ENCODE data around the gene PLXNA4. TPM values are rescaled to one million over a fixed set of nuclear protein-coding genes. Genes with fewer than 3 reads are reported as not detected.

The PLXNA4 gene
- total RNA-seq, 2 experiments from 2014 or later, result 1.2 to 1.4 TPM

DNA sequence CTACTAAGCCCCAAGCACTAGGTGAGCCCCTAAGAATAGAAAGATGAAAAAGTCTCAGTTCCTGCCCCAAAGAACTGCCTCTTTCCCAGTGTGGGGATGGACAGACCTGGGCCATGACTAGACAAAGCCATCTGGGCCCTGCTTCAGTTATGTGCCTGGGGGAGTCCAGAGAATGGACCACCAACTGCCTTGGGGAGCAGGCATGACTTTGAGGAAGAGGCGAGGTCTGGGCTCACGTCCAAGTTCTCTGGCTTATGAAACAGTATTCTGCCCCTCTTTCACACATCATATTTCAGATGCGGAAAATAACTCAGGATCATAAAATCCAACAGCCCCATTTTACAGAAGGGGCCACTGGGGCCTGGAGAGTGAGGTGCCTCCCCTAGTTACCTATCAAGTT, 80.3 kb downstream of the PLXNA4 start:
- POLR2A ChIA-PET, result no interaction called here
- CTCF ChIA-PET, result interaction anchor here (1.0 kb wide), 1 partner anchor 85 kb away, joined by 3 read pairs; no protein-coding TSS in a partner anchor
- Mint-ChIP-seq H3K4me3 (no peak overlapping the region), H3K27ac (no peak overlapping the region), H3K27me3 (peaks cover 7% of the 10 kb centered on the region), H3K9me3 (no peaks in the 10 kb centered on the region), H3K36me3 (ENCODE audit: low read depth) (no peaks in the 10 kb centered on the region), H3K4me1 (no peaks in the 10 kb centered on the region)
- DNase-seq, result no peak

DNA sequence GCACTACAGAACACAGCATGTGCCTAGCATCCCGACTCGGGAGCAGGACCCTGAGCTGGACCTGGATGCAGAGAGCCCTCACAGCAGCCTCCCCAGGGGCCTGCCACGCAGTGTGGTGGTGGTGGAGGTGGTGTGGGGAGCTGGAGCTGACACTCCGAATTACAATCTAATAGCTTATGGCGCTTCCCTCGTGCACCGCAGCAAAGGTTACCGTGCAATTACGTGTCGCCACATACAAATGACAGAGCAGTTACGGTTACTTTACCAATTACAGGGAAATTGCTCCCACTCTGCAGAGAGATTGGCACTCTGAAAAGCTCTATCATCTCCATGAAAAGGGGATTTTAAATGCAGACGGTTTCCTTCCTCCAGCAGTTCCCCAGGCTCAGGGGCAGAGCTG, 81.8 kb downstream of the PLXNA4 start:
- no peaks in the 10 kb centered on the region for H3K4me1 Mint-ChIP-seq
- no peak overlapping the region for H3K27ac Mint-ChIP-seq
- DNase-seq, result no peak
- ChIA-PET POLR2A (no interaction called here), CTCF (no interaction called here)
- H3K36me3 Mint-ChIP-seq (ENCODE audit: low read depth), result no peaks in the 10 kb centered on the region
- H3K9me3 Mint-ChIP-seq, result no peaks in the 10 kb centered on the region
- H3K4me3 Mint-ChIP-seq, result no peak overlapping the region
- H3K27me3 Mint-ChIP-seq, result peaks cover 6% of the 10 kb centered on the region

DNA sequence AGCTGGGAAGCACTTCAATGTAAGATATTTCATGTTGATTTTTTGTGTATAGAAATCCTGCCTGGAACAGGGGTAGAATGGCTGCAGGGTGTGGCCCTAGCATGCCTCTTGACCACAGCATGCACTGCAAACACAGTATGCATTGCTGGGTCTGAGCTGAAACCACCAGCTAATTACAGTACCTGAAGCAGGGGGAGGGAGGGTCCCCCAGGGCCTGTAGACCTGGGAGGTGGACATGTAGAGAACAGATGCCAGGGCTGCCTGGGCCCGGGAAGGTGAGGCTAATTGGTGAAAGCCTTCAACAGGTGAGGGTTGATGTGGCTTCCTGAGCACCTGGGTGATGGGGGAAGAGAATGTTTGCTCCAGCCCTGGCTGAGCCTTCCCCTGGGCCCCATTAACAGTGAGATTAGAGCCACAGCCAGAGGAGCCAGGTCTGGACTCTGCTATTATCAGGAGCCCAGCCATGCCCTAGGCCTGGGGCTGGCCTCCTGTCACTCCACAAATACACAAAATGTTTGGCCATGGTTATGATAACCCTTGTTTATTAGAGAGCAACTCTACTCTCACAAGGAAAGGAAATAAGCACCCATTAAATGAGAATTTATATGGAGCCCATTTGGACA, 83.3 kb downstream of the PLXNA4 start:
- Mint-ChIP-seq H3K4me3 (no peak overlapping the region), H3K9me3 (no peaks in the 10 kb centered on the region), H3K36me3 (ENCODE audit: low read depth) (no peaks in the 10 kb centered on the region), H3K4me1 (no peaks in the 10 kb centered on the region), H3K27me3 (peaks cover 4% of the 10 kb centered on the region), H3K27ac (no peak overlapping the region)
- no peak for DNase-seq
- POLR2A ChIA-PET, result no interaction called here
- CTCF ChIA-PET, result no interaction called here

DNA sequence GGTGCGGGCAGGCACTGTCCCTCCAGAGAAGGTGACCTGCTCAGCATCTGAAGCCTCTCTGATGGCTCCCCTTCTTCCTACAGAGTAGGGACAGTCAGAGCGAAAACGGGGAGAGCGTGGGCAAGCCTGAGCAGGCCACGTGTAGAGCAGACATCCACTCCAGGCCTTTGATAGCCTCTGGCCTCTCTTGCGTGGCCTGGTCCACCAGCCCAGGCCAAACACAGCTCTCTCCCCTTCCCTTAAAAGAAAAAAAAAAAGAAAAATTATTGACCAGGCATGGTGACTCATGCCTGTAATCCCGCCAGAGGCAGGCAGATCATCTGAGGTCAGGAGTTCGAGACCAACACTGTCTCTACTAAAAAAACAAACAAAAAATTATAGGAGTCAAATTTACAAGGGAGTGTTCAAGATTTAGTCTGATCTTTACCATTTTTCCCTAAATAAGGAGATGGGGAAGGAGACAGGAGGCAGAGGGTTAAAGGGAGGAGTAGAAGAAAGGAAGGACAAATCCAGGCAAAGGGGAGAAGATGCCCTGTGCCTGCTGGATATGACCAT, 84.8 kb downstream of the PLXNA4 start:
- POLR2A ChIA-PET, result no interaction called here
- Mint-ChIP-seq H3K9me3 (no peaks in the 10 kb centered on the region), H3K27me3 (peaks cover 4% of the 10 kb centered on the region), H3K4me1 (peaks cover 2% of the 10 kb centered on the region), H3K4me3 (no peak overlapping the region), H3K27ac (no peak overlapping the region), H3K36me3 (ENCODE audit: low read depth) (no peaks in the 10 kb centered on the region)
- CTCF ChIA-PET, result no interaction called here
- DNase-seq, result no peak

DNA sequence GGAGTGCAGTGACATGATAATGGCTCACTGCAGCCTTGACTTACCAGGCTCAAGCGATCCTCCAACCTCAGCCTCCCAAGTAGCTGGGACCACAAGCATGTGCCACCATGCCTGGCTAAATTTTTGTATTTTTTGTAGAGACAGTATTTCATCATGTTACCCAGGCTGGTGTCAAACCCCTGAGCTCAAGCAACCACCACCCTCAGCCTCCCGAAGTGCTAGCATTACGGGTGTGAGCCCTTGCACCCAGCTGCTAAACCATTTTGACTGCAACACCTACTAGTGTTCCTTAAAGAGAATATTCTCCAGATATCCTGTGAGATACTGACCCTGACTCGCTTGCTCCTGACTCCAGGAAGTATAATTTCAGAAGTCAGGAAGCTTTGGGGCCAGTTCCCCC, 85.8 kb downstream of the PLXNA4 start:
- Mint-ChIP-seq H3K4me3 (no peak overlapping the region), H3K27ac (no peak overlapping the region), H3K36me3 (ENCODE audit: low read depth) (no peaks in the 10 kb centered on the region), H3K27me3 (peaks cover 4% of the 10 kb centered on the region), H3K9me3 (no peaks in the 10 kb centered on the region), H3K4me1 (peaks cover 9% of the 10 kb centered on the region)
- POLR2A ChIA-PET, result no interaction called here
- DNase-seq, result no peak
- CTCF ChIA-PET, result interaction anchor here (0.7 kb wide), 1 partner anchor 172 kb away, joined by 5 read pairs; no protein-coding TSS in a partner anchor

DNA sequence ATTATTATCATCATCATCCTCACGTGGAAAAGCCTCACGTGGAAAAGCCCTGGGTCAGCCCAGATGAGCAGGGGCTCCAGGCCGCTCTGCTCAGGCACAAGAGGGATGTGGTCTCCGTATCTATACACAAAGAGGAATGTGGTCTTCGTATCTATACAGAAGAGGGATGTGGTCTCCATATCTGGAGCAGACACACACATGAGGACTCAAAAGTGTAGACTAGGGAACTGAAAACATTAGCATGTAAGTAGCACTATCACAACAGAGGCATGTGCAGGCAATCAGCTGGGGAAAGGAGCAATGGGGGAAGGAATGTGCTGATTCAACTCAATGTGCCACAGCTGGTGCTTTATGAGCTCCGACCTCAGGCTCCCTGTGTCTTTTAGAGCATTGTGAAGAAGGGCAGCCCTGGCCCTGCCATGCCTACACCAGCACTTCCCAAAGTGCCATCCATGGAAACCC, 86.5 kb downstream of the PLXNA4 start:
- POLR2A ChIA-PET, result no interaction called here
- DNase-seq, result no peak
- H3K36me3 Mint-ChIP-seq (ENCODE audit: low read depth), result no peaks in the 10 kb centered on the region
- peaks cover 14% of the 10 kb centered on the region for H3K4me1 Mint-ChIP-seq
- peaks cover 8% of the 10 kb centered on the region for H3K27me3 Mint-ChIP-seq
- CTCF ChIA-PET, result no interaction called here
- no peaks in the 10 kb centered on the region for H3K9me3 Mint-ChIP-seq
- no peak overlapping the region for H3K4me3 Mint-ChIP-seq
- no peak overlapping the region for H3K27ac Mint-ChIP-seq

DNA sequence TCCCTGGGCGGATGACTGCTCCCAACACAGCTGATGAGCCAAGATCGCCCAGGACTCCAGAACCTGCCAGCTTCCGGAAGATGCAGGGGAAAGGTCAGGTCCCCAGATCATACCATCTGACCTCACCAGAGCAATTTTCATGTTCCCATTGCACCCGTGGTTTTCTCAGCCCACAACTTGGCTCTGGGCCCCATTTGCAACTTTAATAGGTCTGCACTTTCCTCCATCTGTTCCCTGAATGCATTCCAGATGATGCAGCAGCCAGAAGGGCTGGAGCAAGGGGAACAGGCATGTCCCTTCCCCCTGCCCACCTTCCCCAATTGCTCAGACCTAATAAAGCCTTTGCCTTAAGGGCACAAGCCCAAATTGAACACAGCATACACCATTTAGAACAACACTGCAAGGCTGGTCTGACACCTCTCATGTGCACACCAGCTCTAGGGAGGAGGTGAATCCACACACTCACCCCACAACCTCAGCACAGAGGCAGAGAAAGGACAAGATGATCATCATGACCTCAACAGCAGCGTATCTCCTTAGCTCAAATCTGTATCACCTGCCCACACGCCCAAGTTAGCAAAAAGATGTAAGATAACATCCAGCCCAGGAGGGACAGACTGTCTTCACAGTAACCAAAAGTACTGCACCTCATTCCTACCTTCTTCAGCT, 87.5 kb downstream of the PLXNA4 start:
- DNase-seq, result no peak
- Mint-ChIP-seq H3K27me3 (peaks cover 9% of the 10 kb centered on the region), H3K36me3 (ENCODE audit: low read depth) (no peaks in the 10 kb centered on the region), H3K9me3 (no peaks in the 10 kb centered on the region), H3K4me3 (no peak overlapping the region), H3K27ac (no peak overlapping the region), H3K4me1 (peaks cover 14% of the 10 kb centered on the region)
- ChIA-PET POLR2A (no interaction called here), CTCF (no interaction called here)

DNA sequence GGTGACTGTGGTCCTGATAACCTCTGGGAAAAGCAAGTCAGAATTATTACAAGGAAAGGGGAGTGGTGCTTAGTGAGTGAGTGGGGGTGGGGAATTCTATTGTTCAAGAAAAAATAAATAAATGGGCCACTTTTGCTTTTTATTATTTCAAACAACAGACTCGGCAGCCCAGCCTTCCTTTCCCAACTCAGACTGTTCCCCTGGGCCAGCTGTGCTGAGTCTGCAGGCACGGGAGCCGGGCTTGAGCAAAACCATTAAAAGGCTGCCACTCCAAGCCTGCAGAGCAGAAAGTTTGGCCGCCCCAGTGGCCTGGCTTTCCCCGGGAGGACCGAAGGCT, 90.0 kb downstream of the PLXNA4 start:
- POLR2A ChIA-PET, result no interaction called here

DNA sequence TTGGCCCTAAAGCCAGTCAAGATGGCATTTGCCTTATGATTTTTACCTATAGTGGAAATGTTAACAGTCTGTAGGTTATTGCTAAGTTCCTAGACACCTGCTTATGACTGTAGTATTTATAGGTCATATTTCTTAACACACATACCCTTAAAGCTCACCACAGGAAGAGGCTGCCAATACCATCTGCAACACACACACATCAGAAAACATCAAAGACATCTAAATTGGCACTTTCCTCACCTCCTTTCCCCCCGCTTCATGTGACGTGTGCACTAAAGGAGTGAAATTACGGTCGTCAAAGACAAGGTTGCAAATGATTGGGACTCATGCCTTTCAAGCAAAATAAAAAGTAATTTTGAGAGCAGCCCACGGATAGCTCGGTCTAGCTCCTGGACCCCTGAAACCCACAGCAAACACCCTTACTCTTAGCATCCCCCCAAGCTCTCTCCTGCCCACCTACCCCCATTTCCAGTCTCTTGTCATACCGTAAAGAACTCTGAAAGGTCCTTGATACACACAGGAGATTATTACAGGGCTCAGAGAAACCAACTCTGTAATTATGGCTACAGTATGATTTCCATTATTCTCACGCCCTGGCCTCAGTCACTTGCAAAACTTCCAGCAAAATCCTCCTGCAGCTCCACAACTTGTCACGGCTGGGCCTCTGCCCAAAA, 90.5 kb downstream of the PLXNA4 start:
- CTCF ChIA-PET, result no interaction called here
- DNase-seq, result peak; percentile 24
- peaks cover 14% of the 10 kb centered on the region for H3K4me1 Mint-ChIP-seq
- peaks cover 14% of the 10 kb centered on the region for H3K27me3 Mint-ChIP-seq
- H3K27ac Mint-ChIP-seq, result no peak overlapping the region
- POLR2A ChIA-PET, result no interaction called here
- no peak overlapping the region for H3K4me3 Mint-ChIP-seq
- no peaks in the 10 kb centered on the region for H3K36me3 Mint-ChIP-seq (ENCODE audit: low read depth)
- H3K9me3 Mint-ChIP-seq, result no peaks in the 10 kb centered on the region

More for the DNA sequence above, 90.0 kb downstream of the PLXNA4 start:
- H3K27me3 Mint-ChIP-seq, result peaks cover 14% of the 10 kb centered on the region
- no peak overlapping the region for H3K4me3 Mint-ChIP-seq
- no peak overlapping the region for H3K27ac Mint-ChIP-seq
- H3K4me1 Mint-ChIP-seq, result peaks cover 14% of the 10 kb centered on the region
- H3K36me3 Mint-ChIP-seq (ENCODE audit: low read depth), result no peaks in the 10 kb centered on the region
- CTCF ChIA-PET, result no interaction called here
- no peaks in the 10 kb centered on the region for H3K9me3 Mint-ChIP-seq
- no peak for DNase-seq

DNA sequence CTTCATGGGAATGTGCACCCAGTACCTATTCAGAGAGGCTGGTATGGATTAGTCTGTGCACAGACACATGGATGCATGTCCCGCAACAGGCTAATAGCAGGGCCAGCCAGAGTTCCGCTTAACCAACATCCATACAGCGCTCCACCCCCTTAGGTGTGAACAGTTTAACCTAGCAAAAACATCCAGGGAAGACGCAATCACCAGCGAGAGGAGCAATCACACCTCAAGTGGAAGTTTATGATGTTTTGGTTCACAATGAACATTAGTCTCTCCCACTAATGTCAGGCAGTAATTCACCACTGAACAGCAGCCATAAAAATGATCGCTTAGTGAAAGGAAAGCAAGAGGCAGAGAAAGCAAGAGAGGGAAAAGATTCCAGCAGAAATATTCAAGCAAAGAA, 91.1 kb downstream of the PLXNA4 start:
- ChIA-PET CTCF (no interaction called here), POLR2A (no interaction called here)
- Mint-ChIP-seq H3K36me3 (ENCODE audit: low read depth) (no peaks in the 10 kb centered on the region), H3K4me1 (peaks cover 14% of the 10 kb centered on the region), H3K4me3 (no peak overlapping the region), H3K27me3 (peaks cover 14% of the 10 kb centered on the region), H3K9me3 (no peaks in the 10 kb centered on the region), H3K27ac (no peak overlapping the region)
- DNase-seq, result no peak

DNA sequence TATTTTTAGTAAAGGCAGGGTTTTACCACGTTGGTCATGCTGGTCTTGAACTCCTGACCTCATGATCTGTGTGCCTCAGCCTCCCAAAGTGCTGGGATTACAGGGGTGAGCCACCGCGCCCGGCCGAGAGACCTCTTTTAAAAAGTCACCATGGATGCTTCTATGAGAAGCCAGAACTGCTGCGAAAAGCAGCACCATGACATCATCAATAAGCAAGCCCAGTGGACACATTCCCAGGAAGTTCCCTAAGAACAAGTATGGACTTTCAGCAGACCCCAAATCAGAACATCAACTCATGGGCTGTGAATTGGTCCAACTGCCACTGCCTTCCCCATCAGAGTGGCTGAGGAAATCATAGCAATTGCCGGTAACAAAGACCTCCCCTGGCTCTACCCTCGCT, 93.4 kb downstream of the PLXNA4 start:
- CTCF ChIA-PET, result no interaction called here
- DNase-seq, result no peak
- H3K36me3 Mint-ChIP-seq (ENCODE audit: low read depth), result no peaks in the 10 kb centered on the region
- H3K4me1 Mint-ChIP-seq, result peaks cover 14% of the 10 kb centered on the region
- H3K9me3 Mint-ChIP-seq, result no peaks in the 10 kb centered on the region
- no peak overlapping the region for H3K27ac Mint-ChIP-seq
- H3K27me3 Mint-ChIP-seq, result peaks cover 14% of the 10 kb centered on the region
- no peak overlapping the region for H3K4me3 Mint-ChIP-seq
- POLR2A ChIA-PET, result no interaction called here

DNA sequence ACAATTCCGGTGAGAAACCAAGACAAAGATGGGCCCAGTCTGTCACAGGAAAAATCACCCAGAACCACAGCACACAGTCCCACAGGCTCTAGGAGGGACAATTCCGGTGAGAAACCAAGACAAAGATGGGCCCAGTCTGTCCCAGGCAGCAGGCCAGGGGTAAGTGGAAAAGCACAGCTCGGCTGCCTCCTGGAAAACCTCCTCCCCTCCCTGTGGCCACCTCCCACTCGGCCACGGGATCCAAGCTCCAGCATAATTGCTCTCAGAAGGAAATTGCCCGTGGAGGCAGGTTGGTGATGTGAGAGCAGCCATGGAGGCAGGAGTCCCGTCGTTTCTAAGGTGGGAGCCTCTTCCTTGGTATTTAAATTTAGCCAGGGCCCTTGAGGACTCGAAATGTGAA, 95.7 kb downstream of the PLXNA4 start:
- ChIA-PET POLR2A (no interaction called here), CTCF (no interaction called here)
- Mint-ChIP-seq H3K9me3 (no peaks in the 10 kb centered on the region), H3K27me3 (peaks cover 23% of the 10 kb centered on the region), H3K36me3 (ENCODE audit: low read depth) (no peaks in the 10 kb centered on the region), H3K4me3 (no peak overlapping the region), H3K4me1 (peaks cover 6% of the 10 kb centered on the region), H3K27ac (no peak overlapping the region)
- no peak for DNase-seq

DNA sequence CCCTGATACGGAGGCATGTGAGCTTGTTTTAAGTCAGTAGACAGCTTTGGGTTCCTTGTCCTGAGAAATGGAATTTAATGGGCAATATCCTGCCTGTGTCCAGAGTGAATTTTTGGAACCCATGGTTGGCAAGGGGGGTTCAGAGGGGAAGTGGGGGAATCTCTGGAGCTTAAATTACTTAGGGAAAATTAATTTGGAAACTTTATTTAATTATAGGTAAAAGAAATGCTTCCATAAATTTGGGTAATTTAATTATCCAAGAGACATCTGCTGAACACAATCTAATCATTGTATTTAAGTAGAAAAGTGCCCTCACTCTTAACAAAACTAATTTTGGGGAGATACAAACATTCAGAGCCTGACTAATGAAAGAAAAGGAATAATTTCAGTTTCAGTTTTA, 99.7 kb downstream of the PLXNA4 start:
- Mint-ChIP-seq H3K27me3 (peaks cover 41% of the 10 kb centered on the region), H3K4me1 (peaks cover 17% of the 10 kb centered on the region), H3K4me3 (no peak overlapping the region), H3K9me3 (no peaks in the 10 kb centered on the region), H3K27ac (no peak overlapping the region), H3K36me3 (ENCODE audit: low read depth) (no peaks in the 10 kb centered on the region)
- POLR2A ChIA-PET, result interaction anchor here (1.4 kb wide), 1 partner anchor 11 kb away, joined by 3 read pairs; no protein-coding TSS in a partner anchor
- DNase-seq, result no peak
- CTCF ChIA-PET, result interaction anchor here (1.2 kb wide), 2 partner anchors 35 to 104 kb away, joined by 3 read pairs; no protein-coding TSS in a partner anchor
